ENCODE data around the gene RAB11FIP4. TPM values are rescaled to one million over a fixed set of nuclear protein-coding genes. Genes with fewer than 3 reads are reported as not detected.

Gene RAB11FIP4
- total and polyA plus RNA-seq, 2 of the 13 experiments (the other 11 are each of a cell fraction or from before 2014, with no cell fraction given) = 28.0 to 89.3 TPM

- TF ChIP-seq HNF1A (IDR thresholded peaks at IDR 0.05; ENCODE audit: low read depth) (no peak), HNF1A (CRISPR knock-in tag; IDR thresholded peaks at IDR 0.05; ENCODE audit: borderline replicate concordance) (no peak), ZMYM3 (CRISPR knock-in tag; IDR thresholded peaks at IDR 0.05) (no peak), RORA (CRISPR knock-in tag; IDR thresholded peaks at IDR 0.05) (no peak), POLR2AphosphoS5 (IDR thresholded peaks at IDR 0.05; ENCODE audit: low read depth, low read length) (no peak; the same call in 1 of the 2 replicates), MTA1 (CRISPR knock-in tag; IDR thresholded peaks at IDR 0.05; ENCODE audit: borderline replicate concordance) (no peak; the same call in 1 of the 2 replicates), ZNF790 (CRISPR knock-in tag; IDR thresholded peaks at IDR 0.05; ENCODE audit: borderline replicate concordance) (no peak), ZNF205 (CRISPR knock-in tag; IDR thresholded peaks at IDR 0.05) (peak; percentile 26; the same call in 1 of the 2 replicates), TCF7L2 (IDR thresholded peaks at IDR 0.05; ENCODE audit: low read depth, low read length) (no peak), JUND (CRISPR knock-in tag; IDR thresholded peaks at IDR 0.05) (no peak), ZNF616 (CRISPR knock-in tag; IDR thresholded peaks at IDR 0.05; ENCODE audit: low read depth) (no peak), CC2D1A (CRISPR knock-in tag; IDR thresholded peaks at IDR 0.05) (no peak), KAT7 (CRISPR knock-in tag; IDR thresholded peaks at IDR 0.05; ENCODE audit: borderline replicate concordance) (no peak), ESRRA (CRISPR knock-in tag; IDR thresholded peaks at IDR 0.05; ENCODE audit: low read depth) (no peak), FOXA3 (CRISPR knock-in tag; IDR thresholded peaks at IDR 0.05) (peak; percentile 55; the same call in 1 of the 2 replicates), DR1 (CRISPR knock-in tag; IDR thresholded peaks at IDR 0.05) (no peak), ZNF605 (CRISPR knock-in tag; IDR thresholded peaks at IDR 0.05) (0 out of 2 replicates have a peak, but pooled peaks have one; percentile 62), CSRNP1 (CRISPR knock-in tag; IDR thresholded peaks at IDR 0.05) (no peak), NFIB (CRISPR knock-in tag; IDR thresholded peaks at IDR 0.05; ENCODE audit: borderline replicate concordance) (no peak), ZMYM2 (CRISPR knock-in tag; IDR thresholded peaks at IDR 0.05) (0 out of 2 replicates have a peak, but pooled peaks have one; percentile 22), HNRNPL (IDR thresholded peaks at IDR 0.05; ENCODE audit: low read depth, low read length) (peak; percentile 100)
Measured at GRCh38 chr17:31476525-31477416, 85.3 kb downstream of the RAB11FIP4 start (continued).

All from HepG2 (cell line).